GM18508 (cell line): Measurements from ENCODE around the gene SHC2.

Experiments
- ATAC-seq: cut with Tn5 transposase; IDR thresholded peaks from one replicate; pipeline ENCODE4 v1.9.1; 2021; ENCODE audit warnings: moderate number of reproducible peaks; ENCODE audit not compliant: insufficient read depth, unreplicated experiment

SHC2 gene

DNA sequence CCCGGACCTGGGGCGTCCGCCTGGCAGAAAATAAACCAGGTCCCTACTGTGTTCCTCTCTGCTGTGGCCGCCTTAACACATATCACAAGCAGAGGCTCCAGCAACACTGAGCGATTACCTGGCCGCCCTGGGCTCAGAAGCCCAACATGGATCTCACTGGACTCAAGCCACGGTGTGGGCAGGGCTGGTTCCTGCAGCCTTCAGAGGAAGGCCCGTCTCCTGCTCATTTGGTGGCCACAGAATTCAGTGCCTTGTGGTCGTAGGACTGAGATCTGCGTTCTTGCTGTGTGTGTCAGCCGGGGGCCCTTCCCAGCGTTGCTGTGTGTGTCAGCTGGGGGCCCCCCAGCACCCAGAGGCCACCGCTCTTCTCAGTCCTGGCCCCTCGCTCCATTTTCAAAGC, 82.1 kb downstream of the SHC2 start:
- no peak for ATAC-seq

DNA sequence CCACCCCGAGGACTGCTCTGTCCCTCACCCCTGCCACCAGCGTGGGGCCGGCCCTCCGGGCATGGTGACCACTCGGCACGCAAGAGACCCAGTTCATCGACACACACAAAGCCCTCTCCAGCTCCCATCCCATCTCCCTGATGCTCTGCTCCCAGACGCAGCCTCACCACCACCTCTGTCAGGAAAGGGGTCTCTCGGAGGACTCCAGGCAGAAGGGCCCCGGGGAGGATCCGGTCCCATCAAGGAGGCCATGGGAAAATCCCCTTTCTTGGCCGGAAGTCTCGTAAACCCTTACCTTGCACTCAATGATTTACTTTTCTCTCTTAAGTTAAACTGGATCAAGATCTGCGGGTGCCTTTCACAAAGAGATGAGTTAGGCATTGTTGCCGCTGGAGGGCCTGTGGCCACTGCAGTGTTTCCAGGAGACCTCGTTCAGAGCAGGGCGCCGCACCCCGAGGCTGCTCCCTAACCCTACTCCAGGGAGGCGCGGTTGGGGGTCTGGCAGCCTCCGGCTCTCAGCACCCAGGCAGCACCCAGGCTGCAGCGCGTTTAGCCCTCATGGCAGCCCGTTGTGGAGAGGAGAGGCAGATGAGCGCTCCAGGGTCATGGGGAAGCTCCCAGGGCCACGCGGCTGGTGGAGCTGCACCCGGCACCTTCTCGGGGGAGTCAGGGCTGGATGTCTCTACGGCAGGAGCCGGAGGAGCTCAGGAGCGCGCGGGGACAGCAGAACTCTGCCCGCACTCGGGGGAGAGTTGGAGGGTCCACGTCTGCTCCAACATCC, 82.8 kb downstream of the SHC2 start:
- no peak for ATAC-seq

DNA sequence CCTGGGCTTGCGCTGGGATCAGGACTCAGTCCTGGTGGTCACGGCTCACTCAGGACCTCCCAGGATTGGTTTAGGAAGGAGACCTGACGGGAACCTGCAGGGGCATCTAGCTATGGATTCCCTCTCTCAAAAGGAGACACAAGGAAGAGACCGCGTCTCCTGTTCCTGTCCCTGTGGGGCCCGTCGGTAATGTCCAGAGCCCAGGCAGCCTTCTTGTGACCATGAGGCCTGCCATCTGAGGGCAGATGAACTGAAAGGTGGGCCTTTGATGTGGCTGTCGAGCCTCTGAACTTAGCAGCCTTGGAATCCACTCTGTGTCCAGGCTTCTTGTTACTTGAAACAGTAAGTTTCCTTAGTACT, 84.7 kb downstream of the SHC2 start:
- no peak for ATAC-seq

DNA sequence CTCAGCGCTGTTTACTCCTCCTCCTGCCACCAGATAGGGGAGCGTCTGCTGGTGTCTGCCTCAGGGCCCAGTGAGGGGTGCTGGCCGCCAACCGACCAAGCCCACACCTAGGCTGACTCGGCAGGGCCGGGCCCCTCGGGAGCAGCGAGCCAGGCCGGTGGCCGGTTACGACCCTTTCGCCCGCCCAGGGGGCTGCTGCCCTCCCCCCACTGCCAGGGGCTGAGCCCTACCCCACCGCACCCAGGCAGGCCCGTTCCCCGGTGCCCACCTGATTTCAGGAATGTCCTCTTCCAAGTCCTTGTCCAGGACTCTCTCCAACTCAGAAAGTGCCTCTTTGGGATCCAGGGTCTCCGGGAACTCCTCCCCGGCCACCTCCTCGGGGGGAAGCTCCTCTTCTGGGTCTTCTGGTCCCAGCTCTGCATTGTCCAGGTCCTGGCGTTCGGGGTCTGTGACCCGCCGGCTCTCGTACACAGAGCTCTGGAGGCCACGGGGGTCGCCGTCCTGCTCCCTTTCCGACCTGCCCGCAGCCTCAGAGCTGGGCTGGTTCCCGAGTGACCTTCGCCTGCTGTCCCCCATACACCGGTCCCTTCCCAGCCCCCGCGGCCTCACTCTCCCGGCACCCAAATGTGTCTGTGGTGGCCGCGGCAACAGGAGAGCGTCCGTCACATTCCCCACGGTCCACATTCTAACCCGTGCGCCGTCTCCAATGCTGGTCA, 85.3 kb downstream of the SHC2 start:
- ATAC-seq: no peak

DNA sequence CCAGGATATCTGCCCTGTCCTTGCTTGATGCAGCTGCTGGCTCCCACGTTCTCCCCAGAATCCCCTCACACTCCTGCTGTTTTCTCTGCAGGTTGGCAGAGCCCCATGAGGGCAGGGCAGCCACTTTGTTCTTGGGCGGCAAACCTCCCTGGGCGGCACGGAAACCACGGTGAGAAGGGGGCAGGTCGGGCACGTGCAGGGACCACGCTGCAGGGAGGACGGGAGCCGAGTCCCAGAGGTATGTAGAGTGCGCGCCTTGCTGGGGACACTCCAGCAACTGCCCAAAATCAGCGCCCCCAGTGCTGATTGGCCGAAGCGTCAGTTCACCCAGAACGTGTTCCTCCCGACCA, 86.0 kb downstream of the SHC2 start:
- ATAC-seq: no peak

DNA sequence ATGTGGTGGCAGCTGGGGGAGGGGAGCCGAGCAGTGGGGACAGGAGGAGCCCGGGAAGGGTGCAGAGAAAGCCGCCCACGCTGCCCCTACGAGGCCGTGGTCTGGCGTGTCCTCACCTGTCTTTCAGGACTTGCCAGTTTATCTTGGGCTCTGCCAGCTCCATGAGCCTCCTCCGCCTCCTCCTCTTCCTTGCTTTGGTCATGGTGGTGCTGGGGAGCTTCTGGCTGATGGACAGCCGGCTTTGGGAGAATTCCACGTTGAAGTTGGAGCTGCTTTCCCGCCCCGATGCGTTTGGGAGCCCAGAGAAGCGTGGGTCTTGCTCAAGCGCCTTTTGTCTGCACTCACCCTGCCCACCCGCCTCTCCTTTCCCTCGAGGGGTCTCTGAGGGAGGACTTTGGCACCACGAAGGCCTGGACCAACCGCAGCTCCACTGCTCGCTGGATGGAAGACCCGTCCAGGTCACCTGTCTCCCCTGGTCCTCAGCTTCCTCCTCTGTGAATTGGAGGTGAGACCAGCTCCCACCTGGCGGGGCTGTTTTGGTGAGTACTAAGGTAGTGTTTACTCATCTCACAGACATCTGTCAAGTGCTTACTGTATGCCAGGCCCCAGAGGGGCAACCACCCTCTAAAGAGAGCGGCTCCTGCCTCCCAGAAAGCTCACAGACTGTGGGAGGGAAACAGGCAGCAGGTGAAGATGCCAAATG, 86.5 kb downstream of the SHC2 start:
- no peak for ATAC-seq

DNA sequence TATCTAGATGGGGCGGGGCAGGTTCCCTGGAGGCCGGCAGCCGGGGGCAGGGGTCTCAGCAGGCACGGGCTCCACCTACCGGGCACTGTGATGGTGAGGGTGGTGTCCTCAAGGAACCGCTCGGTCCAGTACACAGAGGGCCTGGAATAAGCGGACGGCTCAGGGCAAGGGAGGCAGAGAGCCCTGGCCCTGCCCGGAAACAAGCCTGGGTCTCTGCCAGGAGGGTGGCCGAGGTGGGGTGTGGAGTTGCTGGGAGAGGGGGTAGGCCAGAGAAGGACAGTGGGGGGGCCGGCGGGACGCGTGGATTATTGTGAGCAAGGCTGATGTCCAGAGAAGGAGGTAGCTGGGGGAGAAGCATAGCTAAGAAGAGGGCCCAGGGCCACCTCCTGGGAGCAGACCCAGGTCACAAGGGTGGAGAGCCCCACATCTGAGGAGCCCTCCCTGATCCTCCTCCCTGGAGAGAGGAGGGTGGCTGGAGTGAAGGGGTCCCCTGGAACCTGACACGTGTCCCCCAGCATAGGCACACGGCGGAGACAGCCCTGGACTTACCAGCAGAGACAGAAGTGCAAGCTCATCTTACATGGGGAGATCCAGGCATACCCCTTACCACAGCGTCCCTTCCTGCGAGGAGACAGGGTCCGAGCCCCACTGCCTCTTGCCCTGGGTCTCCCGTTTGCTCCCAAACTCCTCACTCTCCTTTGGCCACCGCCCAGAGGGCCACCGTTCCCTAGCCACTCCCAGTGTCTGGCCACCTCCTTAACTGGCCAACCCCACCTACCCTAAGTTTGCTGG, 87.2 kb downstream of the SHC2 start:
- no peak for ATAC-seq

DNA sequence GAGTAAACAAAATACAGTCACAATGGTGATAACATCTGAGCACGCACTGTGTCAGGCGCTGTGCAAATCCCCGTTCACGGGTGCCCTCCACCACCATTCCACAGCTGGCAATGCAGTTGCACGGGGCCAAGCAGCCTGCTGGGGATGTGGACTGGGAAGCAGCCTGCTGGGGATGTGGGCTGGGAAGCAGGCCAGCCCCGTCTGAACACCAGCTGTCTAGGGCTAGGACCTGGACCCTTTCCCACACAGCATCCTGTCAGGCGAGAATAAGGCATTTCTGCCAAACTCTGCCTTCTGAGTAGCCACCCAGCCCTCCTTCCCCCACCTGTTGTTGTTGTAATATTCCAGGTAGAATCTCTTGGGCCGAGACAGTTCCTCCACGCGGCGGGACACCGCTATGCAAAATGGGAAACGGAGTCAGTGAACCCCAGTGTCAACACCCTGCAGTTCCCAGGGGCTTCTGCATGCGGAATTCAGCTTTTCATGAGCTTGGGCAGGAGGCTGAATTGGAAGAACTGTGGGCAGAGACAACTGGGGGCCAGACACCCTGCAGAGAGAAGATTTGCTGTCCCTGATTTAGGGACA, 88.4 kb downstream of the SHC2 start:
- ATAC-seq: no peak

DNA sequence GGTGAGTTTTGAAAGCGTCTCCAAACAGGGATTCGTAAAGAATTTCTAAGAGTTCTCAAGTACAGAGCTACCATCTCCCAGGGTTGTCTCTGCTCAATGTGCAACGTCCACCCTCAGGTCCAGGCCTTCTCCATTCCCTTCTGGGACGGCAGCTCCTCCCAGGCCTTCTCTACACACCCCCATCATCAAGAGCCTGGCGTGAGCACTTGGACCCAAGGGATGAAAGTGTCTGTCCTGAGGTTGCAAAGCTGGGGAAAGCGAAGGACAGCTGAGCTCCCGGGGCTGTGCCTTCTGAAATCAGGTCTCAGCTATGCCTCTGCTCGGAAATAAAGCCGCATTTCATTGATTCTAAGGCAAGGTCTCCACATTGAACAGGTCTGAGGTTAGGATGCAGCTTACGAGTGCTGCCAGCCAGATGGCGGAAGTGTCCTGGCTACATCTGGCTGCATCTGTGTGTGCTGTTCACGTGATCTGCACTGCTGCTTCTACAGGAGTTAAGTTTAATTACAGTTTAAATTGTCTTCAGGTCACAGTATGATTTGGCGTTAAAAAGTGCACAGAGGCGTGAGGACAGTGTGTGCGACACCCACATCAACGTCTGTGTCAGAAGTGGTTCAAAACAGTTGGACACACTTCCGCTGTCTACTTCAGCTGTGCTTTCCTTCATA, 89.2 kb downstream of the SHC2 start:
- no peak for ATAC-seq

DNA sequence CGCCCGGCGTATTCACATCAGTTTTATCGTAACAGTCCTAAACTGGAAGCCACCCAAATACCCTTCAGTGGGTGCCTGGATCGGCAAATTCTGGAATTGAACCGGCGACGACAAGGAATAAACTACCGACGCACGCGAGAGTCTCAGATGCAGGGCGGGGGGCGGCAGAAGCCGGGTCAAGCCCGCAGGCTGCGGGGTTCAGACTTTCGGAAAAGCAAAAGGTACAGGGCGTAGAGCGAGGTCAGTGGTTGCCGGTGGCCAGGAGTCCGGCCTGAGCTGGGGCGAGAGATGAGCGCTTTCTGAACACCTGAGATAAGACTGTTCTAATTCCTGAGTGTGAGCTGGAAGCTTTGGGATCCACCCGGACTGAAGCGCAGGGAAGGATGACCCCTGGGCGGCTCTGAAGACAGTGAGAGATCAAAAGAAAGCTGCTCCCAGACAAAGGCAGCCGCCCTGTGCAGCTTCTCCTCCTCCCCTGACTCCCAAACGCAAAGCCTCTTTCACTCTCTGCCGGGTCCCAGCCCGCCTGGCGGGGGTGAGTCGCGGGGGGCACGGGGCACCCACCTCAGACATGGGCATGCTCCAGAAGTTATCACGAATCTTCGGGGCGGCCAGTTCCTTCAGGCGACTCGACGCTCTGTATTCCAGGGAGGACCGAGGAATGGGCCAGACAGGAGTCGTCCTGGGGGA, 90.0 kb downstream of the SHC2 start:
- no peak for ATAC-seq

DNA sequence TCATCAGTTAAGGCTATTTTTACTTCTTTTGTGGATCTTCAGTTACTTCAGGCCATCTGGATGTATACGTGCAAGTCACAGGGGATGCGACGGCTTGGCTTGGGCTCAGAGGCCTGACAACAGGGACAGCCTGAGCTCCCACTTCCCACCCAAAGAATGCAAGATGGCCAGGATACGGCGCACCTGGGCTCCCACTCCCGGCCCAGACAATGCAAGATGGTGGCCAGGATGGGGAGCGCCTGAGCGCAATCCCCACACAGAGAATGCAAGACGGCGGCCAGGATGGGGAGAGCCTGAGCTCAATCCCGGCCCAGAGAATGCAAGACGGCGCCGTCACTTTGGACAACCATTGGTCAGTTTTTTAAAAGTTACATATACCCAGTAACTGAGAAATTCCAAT, 91.0 kb downstream of the SHC2 start:
- ATAC-seq: no peak

DNA sequence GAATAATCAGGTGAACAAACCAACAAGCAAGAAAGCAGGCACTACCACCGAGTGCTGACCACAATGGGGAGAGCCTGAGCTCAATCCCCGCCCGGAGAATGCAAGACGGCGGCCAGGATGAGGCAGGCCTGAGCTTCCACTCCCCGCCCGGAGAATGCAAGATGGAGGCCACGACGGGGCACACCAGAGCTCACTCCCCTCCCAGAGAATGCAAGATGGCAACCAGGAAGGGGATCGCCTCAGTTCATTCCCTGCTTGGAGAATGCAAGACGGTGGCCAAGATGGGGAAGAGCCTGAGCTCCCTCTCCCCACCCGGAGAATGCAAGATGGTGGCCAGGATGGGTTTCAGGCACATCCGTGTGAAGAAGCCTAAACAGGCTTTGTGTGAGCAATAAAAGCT, 91.6 kb downstream of the SHC2 start:
- no peak for ATAC-seq

DNA sequence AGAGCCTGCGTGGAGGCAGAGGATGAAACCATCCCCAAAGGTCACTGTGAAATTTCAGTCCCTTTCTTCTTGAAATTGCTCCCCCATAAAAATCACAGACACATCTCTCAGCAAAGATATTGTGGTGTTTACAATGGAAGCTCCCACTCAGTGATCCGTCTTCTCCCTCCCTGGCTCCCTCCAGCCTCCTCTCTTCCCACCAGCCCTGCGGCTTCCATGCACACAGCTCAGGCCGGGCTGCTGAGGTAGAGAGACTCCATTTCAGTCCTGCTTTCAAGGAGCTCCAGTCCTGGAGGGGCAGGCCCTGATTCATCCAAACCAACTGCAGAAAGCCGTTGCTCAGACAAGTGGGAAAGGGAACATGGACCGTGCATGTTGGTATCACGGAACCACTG, 92.2 kb downstream of the SHC2 start:
- no peak for ATAC-seq

DNA sequence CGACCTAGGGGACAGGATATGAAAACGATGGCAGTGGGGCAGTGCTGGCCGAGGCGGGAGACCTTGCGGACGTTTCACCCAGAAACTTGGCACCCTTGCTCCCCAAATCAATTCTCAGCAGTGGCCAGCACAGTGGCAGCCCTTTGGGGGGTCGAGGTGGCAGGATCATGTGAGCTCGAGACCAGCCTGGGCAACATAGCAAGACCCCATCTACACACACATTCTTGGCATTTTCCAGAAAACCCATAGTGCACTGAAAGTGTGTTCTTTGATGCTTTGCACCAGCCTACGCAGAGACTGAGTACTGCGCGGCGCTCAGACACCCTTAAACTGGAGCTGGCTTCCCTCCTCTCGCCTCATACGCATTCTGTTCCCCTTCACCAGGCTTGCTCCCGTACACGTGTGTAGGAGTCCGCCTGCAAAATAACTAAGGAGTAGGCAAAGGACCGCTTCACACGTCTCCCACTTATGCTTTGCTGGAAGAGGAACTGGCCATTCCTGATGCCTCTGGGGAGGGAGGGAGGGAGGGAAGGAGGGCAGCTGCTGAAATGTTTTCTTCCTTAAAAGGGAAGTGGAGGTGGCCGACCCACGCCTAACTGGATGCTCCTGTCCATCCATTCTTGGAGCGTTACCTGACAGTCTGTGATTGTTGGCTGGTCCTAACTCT, 92.7 kb downstream of the SHC2 start:
- no peak for ATAC-seq

DNA sequence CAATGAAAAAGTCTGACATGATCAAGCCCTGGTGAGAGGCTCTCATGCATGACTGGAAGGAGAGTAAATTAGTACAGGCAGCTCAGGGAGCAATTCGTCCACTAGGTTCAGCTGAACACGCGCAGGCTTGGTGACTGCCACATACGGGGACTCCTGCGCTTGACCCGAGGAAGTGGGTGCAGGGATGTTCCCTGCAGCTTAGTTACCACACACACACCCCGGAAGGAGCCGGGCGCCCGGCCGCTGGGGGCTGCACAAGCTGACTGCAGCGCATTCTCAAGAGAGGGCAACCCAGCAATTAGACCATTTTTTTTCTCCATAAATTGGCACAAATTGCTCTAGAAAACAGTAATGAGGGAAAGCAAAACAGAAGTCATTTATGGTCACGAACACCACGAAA, 93.3 kb downstream of the SHC2 start:
- ATAC-seq: no peak

DNA sequence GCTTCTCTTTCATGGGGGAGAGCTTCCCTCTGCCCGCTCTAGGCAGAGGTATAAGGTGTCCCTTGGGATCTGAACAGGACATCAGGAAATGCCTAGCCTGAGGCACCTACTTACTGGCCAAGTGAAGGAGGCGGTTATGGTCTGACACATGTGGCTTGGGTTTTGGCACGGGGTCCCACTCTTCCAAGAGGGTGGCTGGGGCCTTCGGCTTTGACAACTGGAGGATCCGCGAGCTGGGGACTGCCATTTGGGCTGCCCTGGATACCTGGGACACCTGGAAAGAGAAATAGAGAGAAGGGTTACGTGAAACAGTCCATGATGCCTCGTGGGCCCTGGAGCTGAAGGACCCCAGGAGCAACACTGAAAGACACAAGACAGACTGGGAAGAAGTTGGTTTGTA, 93.9 kb downstream of the SHC2 start:
- no peak for ATAC-seq
